GM12874 (cell line): ENCODE results near the gene MEF2C.

Experiments
- CTCF ChIP-seq: IDR thresholded peaks from 2 replicates; pipeline ENCODE4 v1.5.1; 2011; ENCODE audit warnings: low read depth, mild to moderate bottlenecking, control low read depth, low read length, moderate library complexity; ENCODE audit not compliant: insufficient read depth

The MEF2C gene

DNA sequence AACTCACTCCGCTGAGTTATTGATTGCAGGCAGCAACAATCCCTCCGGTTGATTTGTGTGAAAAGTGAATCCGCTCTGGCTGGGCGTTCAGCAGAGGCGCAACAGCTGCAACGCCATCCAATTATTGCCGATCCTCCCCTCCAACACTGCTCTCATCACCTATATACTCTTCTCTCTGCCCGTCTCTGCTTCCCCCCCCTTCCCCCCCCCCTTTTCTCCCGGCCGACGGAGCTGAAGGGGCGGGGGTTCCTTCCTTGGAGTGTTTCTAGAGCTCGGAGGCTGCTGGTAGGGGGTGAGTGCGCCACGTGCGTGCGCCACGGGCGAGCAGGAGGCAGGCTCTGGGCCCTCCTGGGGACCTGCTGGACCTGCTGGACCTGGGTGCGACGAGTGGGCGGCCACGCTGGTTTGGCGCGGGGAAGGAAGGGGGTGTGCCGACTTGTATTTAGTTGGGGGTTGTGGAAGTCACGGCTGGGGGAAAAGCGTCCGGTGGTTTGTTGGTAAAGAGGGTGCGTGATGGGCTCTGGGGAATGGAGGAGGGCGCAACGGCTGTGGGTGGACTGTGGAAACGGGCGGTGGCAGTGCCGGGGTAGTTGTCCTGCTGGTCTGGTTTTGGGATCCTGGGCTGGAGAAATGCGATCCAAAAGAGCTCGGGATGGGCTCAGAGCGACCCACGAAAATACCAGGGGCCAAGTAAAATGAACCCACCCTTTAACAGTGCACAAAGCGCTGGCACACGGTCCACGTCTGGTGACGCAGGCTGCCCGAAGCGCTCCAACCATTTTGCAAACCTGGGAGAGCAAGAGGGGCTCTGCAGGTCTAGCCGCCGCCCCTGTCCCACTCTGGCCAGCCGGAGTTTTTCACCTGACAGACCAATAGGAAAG, 6.4 kb upstream of the MEF2C start:
- no peak for TF ChIP-seq CTCF

- TF ChIP-seq CTCF: no peak
These were observed 5.8 kb upstream of the MEF2C start for GRCh38 chr5:88888848-88889188.

- TF ChIP-seq CTCF: no peak
These were observed 5.3 kb upstream of the MEF2C start for GRCh38 chr5:88888291-88888690.

- TF ChIP-seq CTCF: no peak
These were observed 4.4 kb upstream of the MEF2C start for GRCh38 chr5:88887342-88887741.

- TF ChIP-seq CTCF: no peak
These were observed 3.9 kb upstream of the MEF2C start for GRCh38 chr5:88886746-88887341.

DNA sequence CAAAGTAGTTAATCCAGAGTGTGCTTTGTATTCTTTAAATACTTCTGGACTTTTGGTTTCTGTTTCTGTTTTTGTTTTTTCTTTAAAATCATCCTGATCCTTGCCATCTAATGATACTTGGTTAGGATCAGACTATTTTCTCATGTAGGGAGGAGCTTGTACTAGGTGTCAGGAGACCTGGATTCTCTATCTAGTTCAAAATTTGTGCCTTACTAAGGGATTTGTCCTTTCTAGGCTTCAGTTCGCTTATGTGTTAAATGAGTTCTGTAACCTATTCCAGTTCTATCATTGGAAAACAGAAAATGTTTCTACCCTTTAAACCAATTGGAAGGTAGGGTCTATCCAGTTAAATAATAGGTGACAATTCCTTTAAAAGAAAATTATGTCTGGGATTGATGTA, 3.3 kb upstream of the MEF2C start:
- no peak for TF ChIP-seq CTCF

DNA sequence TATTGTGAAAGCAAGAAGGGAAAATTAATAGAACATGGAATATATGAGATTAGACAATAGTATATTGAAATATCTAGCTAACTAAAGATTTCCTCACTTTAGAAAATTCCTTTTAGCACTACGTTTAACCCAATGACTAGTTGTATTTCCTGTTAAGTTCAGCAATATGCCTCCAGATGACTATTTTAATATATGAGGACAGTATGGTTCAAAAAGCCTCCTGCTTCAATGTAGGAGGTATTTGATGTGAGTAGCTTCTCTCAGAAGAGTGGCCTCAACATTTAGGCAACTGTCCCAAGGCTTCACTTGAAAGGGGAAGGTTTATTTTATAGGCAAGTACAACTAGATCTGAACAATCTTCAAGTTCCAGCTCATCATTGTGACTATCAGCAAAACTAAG, 2.0 kb upstream of the MEF2C start:
- TF ChIP-seq CTCF: no peak
